DND-41 (cell line): Measurements from ENCODE around the gene PPFIBP1.
"Not testable (repeated sequence)": the region's sequence is repeated elsewhere in the genome, so short reads cannot be mapped to it uniquely, and the experiment has no call there.

Experiments used
- ATAC-seq: fragments of 200-7000 bp; cut with Tn5 transposase; 3 replicates; pipeline ENCODE4 v1.9.1; 2021; ENCODE audit warnings: low read depth; ENCODE audit not compliant: insufficient read depth
- DNase-seq: peaks from one replicate; pipeline ENCODE4 v3.0.0-alpha.2; 2020
- H2AFZ ChIP-seq: 2 replicates; pipeline ENCODE4 v1.6.0; 2012; ENCODE audit warnings: low read depth, low read length
- H3K27ac ChIP-seq: 2 replicates; pipeline ENCODE4 v1.5.1; 2012; ENCODE audit warnings: low read length, inconsistent platforms
- H3K27me3 ChIP-seq: fragments of 200-600 bp; sonication (generic); 2 replicates; pipeline ENCODE4 v1.6.0; 2012; ENCODE audit warnings: low read length, mild to moderate bottlenecking, inconsistent platforms; ENCODE audit not compliant: insufficient read depth, poor library complexity
- H3K36me3 ChIP-seq: 2 replicates; pipeline ENCODE4 v1.5.1; 2012; ENCODE audit warnings: low read length, inconsistent platforms; ENCODE audit not compliant: insufficient read depth
- H3K4me1 ChIP-seq: 2 replicates; pipeline ENCODE4 v1.5.1; 2012; ENCODE audit warnings: mild to moderate bottlenecking, low read length; ENCODE audit not compliant: insufficient read depth
- H3K4me2 ChIP-seq: 2 replicates; pipeline ENCODE4 v1.6.0; 2012; ENCODE audit warnings: mild to moderate bottlenecking, moderate library complexity, low read length, inconsistent platforms; ENCODE audit not compliant: insufficient read depth
- H3K4me3 ChIP-seq, 2 experiments: fragments of 200-600 bp in 1 of 2; shearing (Covaris generic) in 1 of 2; 2 replicates each; pipeline ENCODE4 v1.5.1; 2012 to 2016; ENCODE audit warnings: inconsistent platforms in 2 of 2, low read length in 2 of 2, mild to moderate bottlenecking in 2 of 2, low read depth in 1 of 2, moderate library complexity in 1 of 2
- H3K79me2 ChIP-seq: 2 replicates; pipeline ENCODE4 v1.6.0; 2012; ENCODE audit warnings: low read length, inconsistent platforms; ENCODE audit not compliant: insufficient read depth
- H3K9ac ChIP-seq: 2 replicates; pipeline ENCODE4 v1.6.0; 2012; ENCODE audit warnings: low read depth, mild to moderate bottlenecking, inconsistent platforms, low read length, moderate library complexity
- H3K9me3 ChIP-seq: 2 replicates; pipeline ENCODE4 v1.5.1; 2012; ENCODE audit warnings: low read length, moderate library complexity, mild to moderate bottlenecking, inconsistent platforms; ENCODE audit not compliant: insufficient read depth, severe bottlenecking
- H4K20me1 ChIP-seq: 2 replicates; pipeline ENCODE4 v1.6.0; 2012; ENCODE audit warnings: low read length; ENCODE audit not compliant: insufficient read depth
- EZH2 ChIP-seq: IDR thresholded peaks from 3 replicates; pipeline ENCODE4 v1.6.1; 2012; ENCODE audit warnings: borderline replicate concordance, low read depth, mild to moderate bottlenecking, moderate library complexity, low read length, inconsistent platforms; ENCODE audit not compliant: severe bottlenecking
- TF ChIP-seq, protein P1 (sequence below): IDR thresholded peaks from 2 replicates; pipeline ENCODE4 v1.5.1; 2012; ENCODE audit warnings: borderline replicate concordance, low read length, moderate library complexity, mild to moderate bottlenecking; ENCODE audit not compliant: poor library complexity, severe bottlenecking; ENCODE audit errors: extremely low read depth

Gene PPFIBP1

DNA sequence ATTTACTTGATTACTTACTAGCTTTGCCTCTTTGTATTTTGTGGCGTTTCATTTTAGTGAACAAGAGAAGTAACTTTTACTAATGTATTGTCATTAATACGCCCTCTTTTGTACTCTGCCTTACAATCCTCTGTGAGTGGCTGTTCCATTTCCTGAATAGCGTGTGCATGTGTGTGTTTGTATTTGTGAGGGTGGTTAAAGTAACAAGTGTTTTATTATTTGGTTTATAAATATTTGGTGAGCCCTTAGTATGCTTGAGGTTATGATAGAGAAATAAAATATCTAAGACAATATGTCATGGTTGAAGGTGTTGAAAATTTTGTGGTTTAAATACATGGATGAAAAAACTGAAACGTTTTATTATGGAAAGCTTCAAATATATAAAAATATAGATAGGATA, 100.6 kb downstream of the PPFIBP1 start:
- no peaks in the 10 kb centered on the region for H3K79me2 ChIP-seq
- no peak overlapping the region for H3K27ac ChIP-seq
- TF ChIP-seq, protein P1, sequence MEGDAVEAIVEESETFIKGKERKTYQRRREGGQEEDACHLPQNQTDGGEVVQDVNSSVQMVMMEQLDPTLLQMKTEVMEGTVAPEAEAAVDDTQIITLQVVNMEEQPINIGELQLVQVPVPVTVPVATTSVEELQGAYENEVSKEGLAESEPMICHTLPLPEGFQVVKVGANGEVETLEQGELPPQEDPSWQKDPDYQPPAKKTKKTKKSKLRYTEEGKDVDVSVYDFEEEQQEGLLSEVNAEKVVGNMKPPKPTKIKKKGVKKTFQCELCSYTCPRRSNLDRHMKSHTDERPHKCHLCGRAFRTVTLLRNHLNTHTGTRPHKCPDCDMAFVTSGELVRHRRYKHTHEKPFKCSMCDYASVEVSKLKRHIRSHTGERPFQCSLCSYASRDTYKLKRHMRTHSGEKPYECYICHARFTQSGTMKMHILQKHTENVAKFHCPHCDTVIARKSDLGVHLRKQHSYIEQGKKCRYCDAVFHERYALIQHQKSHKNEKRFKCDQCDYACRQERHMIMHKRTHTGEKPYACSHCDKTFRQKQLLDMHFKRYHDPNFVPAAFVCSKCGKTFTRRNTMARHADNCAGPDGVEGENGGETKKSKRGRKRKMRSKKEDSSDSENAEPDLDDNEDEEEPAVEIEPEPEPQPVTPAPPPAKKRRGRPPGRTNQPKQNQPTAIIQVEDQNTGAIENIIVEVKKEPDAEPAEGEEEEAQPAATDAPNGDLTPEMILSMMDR = no peak
- no peak for TF ChIP-seq EZH2

DNA sequence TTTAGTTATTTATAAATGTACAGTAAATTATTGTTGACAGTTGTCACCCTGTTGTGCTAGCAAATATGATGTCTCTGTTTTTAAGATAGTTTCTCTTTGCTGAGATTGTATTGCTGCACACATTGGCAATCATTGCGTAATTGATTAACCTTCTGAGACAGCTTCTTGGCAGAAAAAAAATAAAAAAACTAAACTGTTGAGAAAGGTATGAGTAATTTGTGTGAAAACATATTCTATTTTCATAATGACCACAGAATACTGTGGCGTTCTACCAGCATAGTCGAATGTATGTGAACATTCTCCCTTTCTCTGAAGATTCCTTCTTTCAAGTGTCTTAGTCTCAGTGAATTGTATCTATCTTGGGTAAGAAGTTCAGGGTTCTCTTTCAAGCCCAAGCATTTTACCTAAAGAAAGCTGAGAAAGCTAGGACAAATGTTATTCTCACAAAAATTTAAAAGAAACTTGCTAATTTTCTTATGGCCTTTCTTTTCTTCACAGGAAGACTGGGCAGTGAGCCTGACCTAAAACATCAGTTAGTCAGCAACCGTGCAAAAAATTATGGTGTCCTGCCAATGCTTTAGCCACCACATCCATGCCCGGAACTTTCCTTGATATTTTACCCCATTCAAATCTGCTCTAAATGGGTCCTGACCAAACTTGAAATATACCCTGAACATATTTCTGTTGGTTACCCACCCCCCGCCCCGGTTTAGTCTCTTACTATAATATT, 103.3 kb downstream of the PPFIBP1 start:
- Histone ChIP-seq H3K36me3 (no peaks in the 10 kb centered on the region), H3K4me2 (no peak overlapping the region), H3K9ac (no peak overlapping the region), H3K4me3 (no peak overlapping the region), H4K20me1 (no peaks in the 10 kb centered on the region), H3K27ac (no peak overlapping the region), H3K4me1 (0 out of 2 replicates have a peak, but pooled peaks cover 5% of the 10 kb centered on the region), H3K79me2 (no peaks in the 10 kb centered on the region), H2AFZ (no peak overlapping the region), H3K9me3 (no peaks in the 10 kb centered on the region), H3K27me3 (no peaks in the 10 kb centered on the region)
- DNase-seq (no peak), ATAC-seq (no peak)
- TF ChIP-seq, protein P1 = no peak
- no peak for TF ChIP-seq EZH2

More for the DNA sequence above, 100.6 kb downstream of the PPFIBP1 start:
- ATAC-seq (no peak), DNase-seq (no peak)
- Histone ChIP-seq H4K20me1 (no peaks in the 10 kb centered on the region), H3K9me3 (no peaks in the 10 kb centered on the region), H3K27me3 (no peaks in the 10 kb centered on the region), H3K4me1 (0 out of 2 replicates have a peak, but pooled peaks cover 5% of the 10 kb centered on the region), H3K4me2 (no peak overlapping the region), H3K9ac (no peak overlapping the region), H3K4me3 (no peak overlapping the region), H3K36me3 (no peaks in the 10 kb centered on the region), H2AFZ (no peak overlapping the region)

DNA sequence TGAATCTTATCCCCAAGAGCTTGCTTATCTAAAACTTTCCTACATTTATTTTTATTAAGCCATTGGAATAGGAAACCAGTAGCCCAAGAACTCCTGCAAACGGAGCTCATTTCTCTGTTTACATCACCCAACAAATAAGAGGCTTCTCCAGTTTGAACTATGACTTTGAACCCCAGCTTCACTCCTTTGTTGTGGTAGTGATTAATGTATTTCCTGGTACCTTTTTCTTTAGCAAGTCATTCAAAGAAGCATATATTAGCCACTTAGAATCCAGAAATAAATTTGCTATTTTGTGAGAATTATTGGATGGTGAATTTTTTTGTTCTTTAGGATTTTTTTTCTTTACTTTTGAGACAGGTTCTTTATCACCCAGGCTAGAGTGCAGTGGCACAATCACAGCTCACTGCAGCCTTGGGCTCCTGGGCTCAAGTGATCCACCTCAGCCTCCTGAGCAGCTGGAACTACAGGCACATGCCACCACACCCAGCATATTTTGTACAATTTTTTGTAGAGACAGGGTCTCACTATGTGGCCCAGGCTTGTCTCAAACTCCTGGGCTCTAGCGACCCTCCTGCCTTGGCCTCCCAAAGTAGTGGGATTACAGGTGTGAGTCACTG, 104.0 kb downstream of the PPFIBP1 start:
- not testable (repeated sequence) for DNase-seq, H4K20me1 ChIP-seq, H3K9ac ChIP-seq, H3K4me3 ChIP-seq, H3K27me3 ChIP-seq, H3K4me1 ChIP-seq, H3K36me3 ChIP-seq, H3K79me2 ChIP-seq, H3K27ac ChIP-seq, H3K9me3 ChIP-seq, H3K4me2 ChIP-seq, H2AFZ ChIP-seq
- peak; percentile 78 for ATAC-seq

DNA sequence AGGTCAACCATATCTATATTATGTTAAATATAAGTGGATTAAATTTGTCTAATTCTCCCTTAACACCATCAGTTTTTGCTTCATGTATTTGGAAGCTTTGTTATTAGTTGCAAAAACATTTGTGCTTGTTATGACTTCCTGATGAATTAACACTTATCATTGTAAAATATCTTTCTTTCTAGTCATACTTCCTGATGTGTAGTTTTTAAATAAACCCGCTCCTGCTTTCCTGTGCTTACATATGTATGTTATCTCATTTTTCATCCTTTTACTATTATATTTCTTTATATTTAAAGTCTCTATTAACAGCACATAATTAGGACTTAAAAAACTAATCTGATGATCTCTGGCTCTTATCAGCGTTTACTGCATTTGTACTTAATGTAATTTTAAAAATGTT, 106.2 kb downstream of the PPFIBP1 start:
- not testable (repeated sequence) for H3K27ac ChIP-seq, H3K36me3 ChIP-seq

More for the DNA sequence above, 106.2 kb downstream of the PPFIBP1 start:
- not testable (repeated sequence) for DNase-seq, H2AFZ ChIP-seq, H3K9ac ChIP-seq, H3K4me1 ChIP-seq, H3K4me2 ChIP-seq, H3K9me3 ChIP-seq, H4K20me1 ChIP-seq, ATAC-seq, H3K27me3 ChIP-seq, H3K79me2 ChIP-seq, H3K4me3 ChIP-seq
